ENCODE results near the gene FBLN1.

The FBLN1 gene

DNA sequence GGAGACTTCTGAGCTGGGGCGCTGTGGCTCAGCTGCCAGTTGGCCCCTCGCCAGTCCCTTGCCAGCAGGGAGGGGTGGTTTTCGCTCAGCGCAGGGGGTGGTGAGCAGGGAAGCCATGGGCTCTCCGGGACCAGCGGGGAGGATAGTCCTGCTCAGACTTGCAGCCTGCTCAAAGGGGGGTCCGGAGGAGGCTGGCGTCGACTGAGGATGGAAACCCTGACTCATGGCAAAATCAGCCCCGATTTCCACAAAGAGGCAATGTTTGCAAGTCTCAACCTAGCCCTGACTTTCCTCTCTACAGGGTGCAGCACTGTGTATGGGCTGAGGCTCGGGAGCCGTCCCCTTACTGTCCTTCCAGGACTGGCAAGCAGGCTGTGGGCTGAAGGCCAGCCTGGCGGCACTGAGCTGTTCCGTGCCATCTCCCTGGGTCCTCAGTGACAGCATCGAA, 35.1 kb downstream of the FBLN1 start (continued):
- TF ChIP-seq, protein P1, sequence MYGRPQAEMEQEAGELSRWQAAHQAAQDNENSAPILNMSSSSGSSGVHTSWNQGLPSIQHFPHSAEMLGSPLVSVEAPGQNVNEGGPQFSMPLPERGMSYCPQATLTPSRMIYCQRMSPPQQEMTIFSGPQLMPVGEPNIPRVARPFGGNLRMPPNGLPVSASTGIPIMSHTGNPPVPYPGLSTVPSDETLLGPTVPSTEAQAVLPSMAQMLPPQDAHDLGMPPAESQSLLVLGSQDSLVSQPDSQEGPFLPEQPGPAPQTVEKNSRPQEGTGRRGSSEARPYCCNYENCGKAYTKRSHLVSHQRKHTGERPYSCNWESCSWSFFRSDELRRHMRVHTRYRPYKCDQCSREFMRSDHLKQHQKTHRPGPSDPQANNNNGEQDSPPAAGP (tag by site-specific recombination; IDR thresholded peaks at IDR 0.05) = peak; percentile 28; the same call in 1 of the 2 replicates
- TF ChIP-seq SETDB1 (IDR thresholded peaks at IDR 0.05; ENCODE audit: insufficient read length, low read length) (no peak), ZNF626 (tag by site-specific recombination; IDR thresholded peaks at IDR 0.05) (no peak), ZNF311 (tag by site-specific recombination; IDR thresholded peaks at IDR 0.05; ENCODE audit: borderline replicate concordance) (no peak), ZNF184 (tag by site-specific recombination; IDR thresholded peaks at IDR 0.05) (peak; percentile 82; the same call in 1 of the 2 replicates), ZNF768 (tag by site-specific recombination; IDR thresholded peaks at IDR 0.05) (no peak), YY2 (tag by site-specific recombination; IDR thresholded peaks at IDR 0.05) (no peak), ZNF391 (tag by site-specific recombination; IDR thresholded peaks at IDR 0.05; ENCODE audit: borderline replicate concordance, low read depth) (no peak), KLF1 (tag by site-specific recombination; IDR thresholded peaks at IDR 0.05) (no peak), ZNF76 (tag by site-specific recombination; IDR thresholded peaks at IDR 0.05; ENCODE audit: borderline replicate concordance, low read depth) (no peak), IKZF3 (tag by site-specific recombination; IDR thresholded peaks at IDR 0.05) (peak; percentile 81), ZIC2 (tag by site-specific recombination; IDR thresholded peaks at IDR 0.05) (peak; percentile 99), ZNF37A (tag by site-specific recombination; IDR thresholded peaks at IDR 0.05) (no peak), WT1 (tag by site-specific recombination; IDR thresholded peaks at IDR 0.05) (peak; percentile 47; the same call in 1 of the 2 replicates), ZNF133 (tag by site-specific recombination; IDR thresholded peaks at IDR 0.05) (no peak), ZNF701 (tag by site-specific recombination; IDR thresholded peaks at IDR 0.05) (no peak), ZNF350 (tag by site-specific recombination; IDR thresholded peaks at IDR 0.05) (no peak), ZNF548 (tag by site-specific recombination; IDR thresholded peaks at IDR 0.05) (no peak), ZNF16 (tag by site-specific recombination; IDR thresholded peaks at IDR 0.05; ENCODE audit: low read depth) (no peak)
- TF ChIP-seq, protein P2, sequence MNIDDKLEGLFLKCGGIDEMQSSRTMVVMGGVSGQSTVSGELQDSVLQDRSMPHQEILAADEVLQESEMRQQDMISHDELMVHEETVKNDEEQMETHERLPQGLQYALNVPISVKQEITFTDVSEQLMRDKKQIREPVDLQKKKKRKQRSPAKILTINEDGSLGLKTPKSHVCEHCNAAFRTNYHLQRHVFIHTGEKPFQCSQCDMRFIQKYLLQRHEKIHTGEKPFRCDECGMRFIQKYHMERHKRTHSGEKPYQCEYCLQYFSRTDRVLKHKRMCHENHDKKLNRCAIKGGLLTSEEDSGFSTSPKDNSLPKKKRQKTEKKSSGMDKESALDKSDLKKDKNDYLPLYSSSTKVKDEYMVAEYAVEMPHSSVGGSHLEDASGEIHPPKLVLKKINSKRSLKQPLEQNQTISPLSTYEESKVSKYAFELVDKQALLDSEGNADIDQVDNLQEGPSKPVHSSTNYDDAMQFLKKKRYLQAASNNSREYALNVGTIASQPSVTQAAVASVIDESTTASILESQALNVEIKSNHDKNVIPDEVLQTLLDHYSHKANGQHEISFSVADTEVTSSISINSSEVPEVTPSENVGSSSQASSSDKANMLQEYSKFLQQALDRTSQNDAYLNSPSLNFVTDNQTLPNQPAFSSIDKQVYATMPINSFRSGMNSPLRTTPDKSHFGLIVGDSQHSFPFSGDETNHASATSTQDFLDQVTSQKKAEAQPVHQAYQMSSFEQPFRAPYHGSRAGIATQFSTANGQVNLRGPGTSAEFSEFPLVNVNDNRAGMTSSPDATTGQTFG (tag by site-specific recombination; IDR thresholded peaks at IDR 0.05; ENCODE audit: borderline replicate concordance) = no peak
- TF ChIP-seq, protein P3, sequence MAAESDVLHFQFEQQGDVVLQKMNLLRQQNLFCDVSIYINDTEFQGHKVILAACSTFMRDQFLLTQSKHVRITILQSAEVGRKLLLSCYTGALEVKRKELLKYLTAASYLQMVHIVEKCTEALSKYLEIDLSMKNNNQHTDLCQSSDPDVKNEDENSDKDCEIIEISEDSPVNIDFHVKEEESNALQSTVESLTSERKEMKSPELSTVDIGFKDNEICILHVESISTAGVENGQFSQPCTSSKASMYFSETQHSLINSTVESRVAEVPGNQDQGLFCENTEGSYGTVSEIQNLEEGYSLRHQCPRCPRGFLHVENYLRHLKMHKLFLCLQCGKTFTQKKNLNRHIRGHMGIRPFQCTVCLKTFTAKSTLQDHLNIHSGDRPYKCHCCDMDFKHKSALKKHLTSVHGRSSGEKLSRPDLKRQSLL (tag by site-specific recombination; IDR thresholded peaks at IDR 0.05) = no peak
- TF ChIP-seq, protein P4, sequence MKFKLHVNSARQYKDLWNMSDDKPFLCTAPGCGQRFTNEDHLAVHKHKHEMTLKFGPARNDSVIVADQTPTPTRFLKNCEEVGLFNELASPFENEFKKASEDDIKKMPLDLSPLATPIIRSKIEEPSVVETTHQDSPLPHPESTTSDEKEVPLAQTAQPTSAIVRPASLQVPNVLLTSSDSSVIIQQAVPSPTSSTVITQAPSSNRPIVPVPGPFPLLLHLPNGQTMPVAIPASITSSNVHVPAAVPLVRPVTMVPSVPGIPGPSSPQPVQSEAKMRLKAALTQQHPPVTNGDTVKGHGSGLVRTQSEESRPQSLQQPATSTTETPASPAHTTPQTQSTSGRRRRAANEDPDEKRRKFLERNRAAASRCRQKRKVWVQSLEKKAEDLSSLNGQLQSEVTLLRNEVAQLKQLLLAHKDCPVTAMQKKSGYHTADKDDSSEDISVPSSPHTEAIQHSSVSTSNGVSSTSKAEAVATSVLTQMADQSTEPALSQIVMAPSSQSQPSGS (tag by site-specific recombination; IDR thresholded peaks at IDR 0.05; ENCODE audit: low read depth) = no peak
- TF ChIP-seq, protein P5, sequence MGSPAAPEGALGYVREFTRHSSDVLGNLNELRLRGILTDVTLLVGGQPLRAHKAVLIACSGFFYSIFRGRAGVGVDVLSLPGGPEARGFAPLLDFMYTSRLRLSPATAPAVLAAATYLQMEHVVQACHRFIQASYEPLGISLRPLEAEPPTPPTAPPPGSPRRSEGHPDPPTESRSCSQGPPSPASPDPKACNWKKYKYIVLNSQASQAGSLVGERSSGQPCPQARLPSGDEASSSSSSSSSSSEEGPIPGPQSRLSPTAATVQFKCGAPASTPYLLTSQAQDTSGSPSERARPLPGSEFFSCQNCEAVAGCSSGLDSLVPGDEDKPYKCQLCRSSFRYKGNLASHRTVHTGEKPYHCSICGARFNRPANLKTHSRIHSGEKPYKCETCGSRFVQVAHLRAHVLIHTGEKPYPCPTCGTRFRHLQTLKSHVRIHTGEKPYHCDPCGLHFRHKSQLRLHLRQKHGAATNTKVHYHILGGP (tag by site-specific recombination; IDR thresholded peaks at IDR 0.05) = no peak
- TF ChIP-seq, protein P6, sequence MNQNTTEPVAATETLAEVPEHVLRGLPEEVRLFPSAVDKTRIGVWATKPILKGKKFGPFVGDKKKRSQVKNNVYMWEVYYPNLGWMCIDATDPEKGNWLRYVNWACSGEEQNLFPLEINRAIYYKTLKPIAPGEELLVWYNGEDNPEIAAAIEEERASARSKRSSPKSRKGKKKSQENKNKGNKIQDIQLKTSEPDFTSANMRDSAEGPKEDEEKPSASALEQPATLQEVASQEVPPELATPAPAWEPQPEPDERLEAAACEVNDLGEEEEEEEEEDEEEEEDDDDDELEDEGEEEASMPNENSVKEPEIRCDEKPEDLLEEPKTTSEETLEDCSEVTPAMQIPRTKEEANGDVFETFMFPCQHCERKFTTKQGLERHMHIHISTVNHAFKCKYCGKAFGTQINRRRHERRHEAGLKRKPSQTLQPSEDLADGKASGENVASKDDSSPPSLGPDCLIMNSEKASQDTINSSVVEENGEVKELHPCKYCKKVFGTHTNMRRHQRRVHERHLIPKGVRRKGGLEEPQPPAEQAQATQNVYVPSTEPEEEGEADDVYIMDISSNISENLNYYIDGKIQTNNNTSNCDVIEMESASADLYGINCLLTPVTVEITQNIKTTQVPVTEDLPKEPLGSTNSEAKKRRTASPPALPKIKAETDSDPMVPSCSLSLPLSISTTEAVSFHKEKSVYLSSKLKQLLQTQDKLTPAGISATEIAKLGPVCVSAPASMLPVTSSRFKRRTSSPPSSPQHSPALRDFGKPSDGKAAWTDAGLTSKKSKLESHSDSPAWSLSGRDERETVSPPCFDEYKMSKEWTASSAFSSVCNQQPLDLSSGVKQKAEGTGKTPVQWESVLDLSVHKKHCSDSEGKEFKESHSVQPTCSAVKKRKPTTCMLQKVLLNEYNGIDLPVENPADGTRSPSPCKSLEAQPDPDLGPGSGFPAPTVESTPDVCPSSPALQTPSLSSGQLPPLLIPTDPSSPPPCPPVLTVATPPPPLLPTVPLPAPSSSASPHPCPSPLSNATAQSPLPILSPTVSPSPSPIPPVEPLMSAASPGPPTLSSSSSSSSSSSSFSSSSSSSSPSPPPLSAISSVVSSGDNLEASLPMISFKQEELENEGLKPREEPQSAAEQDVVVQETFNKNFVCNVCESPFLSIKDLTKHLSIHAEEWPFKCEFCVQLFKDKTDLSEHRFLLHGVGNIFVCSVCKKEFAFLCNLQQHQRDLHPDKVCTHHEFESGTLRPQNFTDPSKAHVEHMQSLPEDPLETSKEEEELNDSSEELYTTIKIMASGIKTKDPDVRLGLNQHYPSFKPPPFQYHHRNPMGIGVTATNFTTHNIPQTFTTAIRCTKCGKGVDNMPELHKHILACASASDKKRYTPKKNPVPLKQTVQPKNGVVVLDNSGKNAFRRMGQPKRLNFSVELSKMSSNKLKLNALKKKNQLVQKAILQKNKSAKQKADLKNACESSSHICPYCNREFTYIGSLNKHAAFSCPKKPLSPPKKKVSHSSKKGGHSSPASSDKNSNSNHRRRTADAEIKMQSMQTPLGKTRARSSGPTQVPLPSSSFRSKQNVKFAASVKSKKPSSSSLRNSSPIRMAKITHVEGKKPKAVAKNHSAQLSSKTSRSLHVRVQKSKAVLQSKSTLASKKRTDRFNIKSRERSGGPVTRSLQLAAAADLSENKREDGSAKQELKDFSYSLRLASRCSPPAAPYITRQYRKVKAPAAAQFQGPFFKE (tag by site-specific recombination; IDR thresholded peaks at IDR 0.05; ENCODE audit: borderline replicate concordance) = no peak
- TF ChIP-seq, protein P7, sequence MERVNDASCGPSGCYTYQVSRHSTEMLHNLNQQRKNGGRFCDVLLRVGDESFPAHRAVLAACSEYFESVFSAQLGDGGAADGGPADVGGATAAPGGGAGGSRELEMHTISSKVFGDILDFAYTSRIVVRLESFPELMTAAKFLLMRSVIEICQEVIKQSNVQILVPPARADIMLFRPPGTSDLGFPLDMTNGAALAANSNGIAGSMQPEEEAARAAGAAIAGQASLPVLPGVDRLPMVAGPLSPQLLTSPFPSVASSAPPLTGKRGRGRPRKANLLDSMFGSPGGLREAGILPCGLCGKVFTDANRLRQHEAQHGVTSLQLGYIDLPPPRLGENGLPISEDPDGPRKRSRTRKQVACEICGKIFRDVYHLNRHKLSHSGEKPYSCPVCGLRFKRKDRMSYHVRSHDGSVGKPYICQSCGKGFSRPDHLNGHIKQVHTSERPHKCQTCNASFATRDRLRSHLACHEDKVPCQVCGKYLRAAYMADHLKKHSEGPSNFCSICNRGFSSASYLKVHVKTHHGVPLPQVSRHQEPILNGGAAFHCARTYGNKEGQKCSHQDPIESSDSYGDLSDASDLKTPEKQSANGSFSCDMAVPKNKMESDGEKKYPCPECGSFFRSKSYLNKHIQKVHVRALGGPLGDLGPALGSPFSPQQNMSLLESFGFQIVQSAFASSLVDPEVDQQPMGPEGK (tag by site-specific recombination; IDR thresholded peaks at IDR 0.05) = peak; percentile 88

All from HEK293 (cell line).